Neural cell (in vitro differentiated cells): ENCODE data around the gene KCTD14.

Source experiments
- CTCF ChIP-seq: fragments of 450-650 bp; IDR thresholded peaks from 2 replicates; pipeline ENCODE4 v1.5.1; 2014; ENCODE audit warnings: antibody characterized with exemption, mild to moderate bottlenecking, moderate library complexity; ENCODE audit not compliant: poor library complexity, severe bottlenecking
- RAD21 ChIP-seq: fragments of 450-650 bp; conservative IDR thresholded peaks from 2 replicates; pipeline ENCODE4 v1.6.1; 2014; ENCODE audit warnings: antibody characterized with exemption, mild to moderate bottlenecking, moderate library complexity

DNA sequence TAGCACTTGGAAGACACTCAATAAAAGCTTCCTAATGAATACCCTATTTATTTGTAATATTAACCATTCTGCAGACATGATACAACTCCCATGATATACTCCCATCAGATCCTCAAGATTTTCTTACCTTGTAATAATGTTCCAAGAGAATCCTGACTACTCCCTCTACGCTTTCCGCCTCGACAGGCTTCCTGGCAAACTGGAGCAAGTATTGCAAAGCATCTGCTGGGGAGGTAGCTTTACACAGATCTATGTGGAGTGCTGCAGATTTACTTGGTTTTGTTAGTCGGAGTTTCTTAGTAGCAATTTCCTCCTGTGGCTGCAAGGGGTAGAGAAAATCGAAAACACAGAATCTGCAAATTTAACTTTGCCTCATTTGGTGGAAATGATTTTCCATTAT lies 32.1 kb downstream of the KCTD14 start:
- no peak for TF ChIP-seq RAD21
- no peak for TF ChIP-seq CTCF
